ENCODE results near the gene RPL7A.
A peak's percentile ranks its signal among the peaks of the same experiment; 100 is the strongest.
"Not testable (repeated sequence)": the region's sequence is repeated elsewhere in the genome, so short reads cannot be mapped to it uniquely, and the experiment has no call there.

RPL7A gene

GRCh38 chr9:133347985-133348717, at the start of gene RPL7A, which contains the start of gene MED22:
Gene RPL7A (plus strand): TSS chr9:133348218. CDS start chr9:133348244, 26 bp downstream.
Gene MED22 (minus strand): TSS chr9:133348131. CDS start chr9:133346662, 1,469 bp downstream.
- peak; percentile 87 for DNase-seq (ENCODE audit: low read depth)
- peak within 1 kb of the TSS; percentile 97 for H3K4me3 ChIP-seq (ENCODE audit: low read depth, low read length)

GRCh38 chr9:133299996-133300395, 48.0 kb upstream of the RPL7A start:
- not testable (repeated sequence) for DNase-seq (ENCODE audit: low read depth); H3K4me3 ChIP-seq (ENCODE audit: low read depth, low read length)

GRCh38 chr9:133301253-133302230, 46.5 kb upstream of the RPL7A start:
- no peak overlapping the region for H3K4me3 ChIP-seq (ENCODE audit: low read depth, low read length)
- DNase-seq (ENCODE audit: low read depth): no peak

- no peak for DNase-seq (ENCODE audit: low read depth)
- no peak overlapping the region for H3K4me3 ChIP-seq (ENCODE audit: low read depth, low read length)
Observed at GRCh38 chr9:133303266-133304157, 44.5 kb upstream of the RPL7A start.

GRCh38 chr9:133304158-133304470, 43.9 kb upstream of the RPL7A start:
- no peak for DNase-seq (ENCODE audit: low read depth)
- no peak overlapping the region for H3K4me3 ChIP-seq (ENCODE audit: low read depth, low read length)

GRCh38 chr9:133304477-133305377, 43.3 kb upstream of the RPL7A start:
- DNase-seq (ENCODE audit: low read depth): no peak
- H3K4me3 ChIP-seq (ENCODE audit: low read depth, low read length): no peak overlapping the region

- no peak for DNase-seq (ENCODE audit: low read depth)
- no peak overlapping the region for H3K4me3 ChIP-seq (ENCODE audit: low read depth, low read length)
Observed at GRCh38 chr9:133305731-133306130, 42.3 kb upstream of the RPL7A start.

GRCh38 chr9:133306242-133307204, 41.5 kb upstream of the RPL7A start:
- DNase-seq (ENCODE audit: low read depth): no peak
- H3K4me3 ChIP-seq (ENCODE audit: low read depth, low read length): no peak overlapping the region

GRCh38 chr9:133307301-133307700, 40.7 kb upstream of the RPL7A start:
- DNase-seq (ENCODE audit: low read depth): no peak
- H3K4me3 ChIP-seq (ENCODE audit: low read depth, low read length): no peak overlapping the region

- DNase-seq (ENCODE audit: low read depth): no peak
- no peak overlapping the region for H3K4me3 ChIP-seq (ENCODE audit: low read depth, low read length)
Observed at GRCh38 chr9:133309608-133310007, 38.4 kb upstream of the RPL7A start.

- no peak for DNase-seq (ENCODE audit: low read depth)
- H3K4me3 ChIP-seq (ENCODE audit: low read depth, low read length): no peak overlapping the region
Observed at GRCh38 chr9:133315997-133316396, 32.0 kb upstream of the RPL7A start.

- not testable (repeated sequence) for H3K4me3 ChIP-seq (ENCODE audit: low read depth, low read length); DNase-seq (ENCODE audit: low read depth)
Observed at GRCh38 chr9:133317551-133317950, 30.5 kb upstream of the RPL7A start.

GRCh38 chr9:133320421-133320881, 27.6 kb upstream of the RPL7A start:
- no peak for DNase-seq (ENCODE audit: low read depth)
- no peak overlapping the region for H3K4me3 ChIP-seq (ENCODE audit: low read depth, low read length)

GRCh38 chr9:133321411-133321935, 26.5 kb upstream of the RPL7A start:
- DNase-seq (ENCODE audit: low read depth): no peak
- no peak overlapping the region for H3K4me3 ChIP-seq (ENCODE audit: low read depth, low read length)

GRCh38 chr9:133322701-133323100, 25.3 kb upstream of the RPL7A start:
- H3K4me3 ChIP-seq (ENCODE audit: low read depth, low read length): no peak overlapping the region
- DNase-seq (ENCODE audit: low read depth): no peak

- no peak for DNase-seq (ENCODE audit: low read depth)
- H3K4me3 ChIP-seq (ENCODE audit: low read depth, low read length): no peak overlapping the region
Observed at GRCh38 chr9:133323211-133323610, 24.8 kb upstream of the RPL7A start.

All from skeletal muscle cell (primary cell).